Calu3 (cell line): Measurements from ENCODE around the gene ALDH16A1. TPM values are rescaled to one million over a fixed set of nuclear protein-coding genes. Genes with fewer than 3 reads are reported as not detected.
"Not testable (repeated sequence)": the region's sequence is repeated elsewhere in the genome, so short reads cannot be mapped to it uniquely, and the experiment has no call there.

Experiments used
- BruUV-seq: library from RNA; stranded (reverse); fragments of 400-500 nt; replicated peaks from 2 replicates; lab custom pipeline; 2021; lab: Mats Ljungman, UMichigan
- CTCF ChIA-PET: fragments of 300-600 bp; sonication (Branson Sonifier 250); formaldehyde crosslinking; loops from one replicate; lab custom pipeline; 2022; ENCODE audit warnings: antibody characterized with exemption; lab: Charles Lee
- DNase-seq: peaks from one replicate; pipeline ENCODE4 v3.0.0; 2022
- H3K27ac Mint-ChIP-seq: one replicate; pipeline ENCODE4 v1.8.0; 2022; ENCODE audit warnings: mixed read lengths; ENCODE audit not compliant: unreplicated experiment
- H3K27me3 Mint-ChIP-seq: one replicate; pipeline ENCODE4 v1.8.0; 2022; ENCODE audit warnings: mixed read lengths; ENCODE audit not compliant: unreplicated experiment
- H3K36me3 Mint-ChIP-seq: one replicate; pipeline ENCODE4 v1.8.0; 2022; ENCODE audit warnings: mild to moderate bottlenecking, moderate library complexity, mixed read lengths; ENCODE audit not compliant: insufficient read depth, unreplicated experiment
- H3K4me1 Mint-ChIP-seq: one replicate; pipeline ENCODE4 v1.8.0; 2022; ENCODE audit warnings: mild to moderate bottlenecking, low read depth, mixed read lengths; ENCODE audit not compliant: unreplicated experiment
- H3K4me3 Mint-ChIP-seq: one replicate; pipeline ENCODE4 v1.8.0; 2022; ENCODE audit warnings: mild to moderate bottlenecking, low read depth, moderate library complexity, mixed read lengths; ENCODE audit not compliant: unreplicated experiment
- H3K9me3 Mint-ChIP-seq: one replicate; pipeline ENCODE4 v1.8.0; 2022; ENCODE audit warnings: low read depth, mixed read lengths; ENCODE audit not compliant: unreplicated experiment
- CTCF ChIP-seq: fragments of 200-600 bp; IDR thresholded peaks from one replicate; pipeline ENCODE4 v1.8.0; 2022; ENCODE audit warnings: antibody characterized with exemption; ENCODE audit not compliant: unreplicated experiment
- intact Hi-C: fragments of 100-400 bp; cut with micrococcal nuclease; formaldehyde crosslinking; loops from one replicate; pipeline ENCODE4 v1.10.0; 2022; ENCODE audit not compliant: unreplicated experiment
- total RNA-seq: library from RNA; stranded (reverse); gene quantifications from 2 replicates; pipeline ENCODE4 v1.2.3, GENCODE V29; 2022

ALDH16A1 gene
- total RNA-seq, 1 experiment from 2014 or later: 36.1 TPM

DNA sequence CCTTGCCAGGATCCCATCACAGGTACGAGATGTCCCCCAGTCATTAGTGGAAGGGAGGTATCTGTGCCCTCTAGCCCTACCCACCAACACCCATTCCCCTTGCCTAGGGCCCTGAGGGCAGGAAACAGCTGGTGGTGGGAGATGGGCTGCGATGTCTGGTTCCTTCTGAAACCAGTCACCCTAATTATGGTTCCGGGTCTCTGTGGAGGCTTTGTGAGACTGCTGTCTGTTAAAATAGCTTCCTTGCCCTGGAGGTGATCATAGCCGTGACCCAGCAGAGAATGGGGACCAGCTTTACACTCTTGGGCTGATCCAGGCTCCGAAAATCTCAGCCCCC lies 5.5 kb downstream of the ALDH16A1 start:
- intact Hi-C loops: no loop called here

DNA sequence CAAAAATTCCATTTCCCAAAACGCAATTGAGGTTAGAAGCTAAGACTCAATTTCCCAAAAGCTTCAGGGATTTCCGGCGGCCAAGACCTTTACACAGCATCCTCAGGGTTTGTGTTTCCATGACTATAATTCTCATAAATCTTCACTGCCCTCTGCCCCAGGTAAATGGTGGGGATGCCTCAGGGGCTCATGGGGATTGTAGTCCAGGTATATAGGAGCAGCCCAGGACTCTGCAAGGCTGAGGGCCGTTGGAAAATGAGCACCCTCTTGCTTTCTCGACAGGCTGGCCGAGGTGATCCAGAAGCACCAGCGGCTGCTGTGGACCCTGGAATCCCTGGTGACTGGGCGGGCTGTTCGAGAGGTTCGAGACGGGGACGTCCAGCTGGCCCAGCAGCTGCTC lies 6.4 kb downstream of the ALDH16A1 start:
- intact Hi-C loops: no loop called here
- H3K9me3 Mint-ChIP-seq: no peaks in the 10 kb centered on the region
- H3K27me3 Mint-ChIP-seq: no peaks in the 10 kb centered on the region
- H3K27ac Mint-ChIP-seq: no peak overlapping the region
- no peak overlapping the region for H3K4me3 Mint-ChIP-seq
- no peak for TF ChIP-seq CTCF
- no TSS peak for BruUV-seq
- no peak for DNase-seq
- CTCF ChIA-PET: no interaction called here
- no peaks in the 10 kb centered on the region for H3K4me1 Mint-ChIP-seq
- H3K36me3 Mint-ChIP-seq: no peaks in the 10 kb centered on the region

More for the DNA sequence above, 5.5 kb downstream of the ALDH16A1 start:
- no peaks in the 10 kb centered on the region for H3K9me3 Mint-ChIP-seq
- peaks cover 8% of the 10 kb centered on the region for H3K36me3 Mint-ChIP-seq
- H3K4me3 Mint-ChIP-seq: no peak overlapping the region
- no TSS peak for BruUV-seq
- CTCF ChIA-PET: no interaction called here
- no peak overlapping the region for H3K27ac Mint-ChIP-seq
- H3K27me3 Mint-ChIP-seq: no peaks in the 10 kb centered on the region
- TF ChIP-seq CTCF: no peak
- no peak for DNase-seq
- H3K4me1 Mint-ChIP-seq: no peaks in the 10 kb centered on the region

DNA sequence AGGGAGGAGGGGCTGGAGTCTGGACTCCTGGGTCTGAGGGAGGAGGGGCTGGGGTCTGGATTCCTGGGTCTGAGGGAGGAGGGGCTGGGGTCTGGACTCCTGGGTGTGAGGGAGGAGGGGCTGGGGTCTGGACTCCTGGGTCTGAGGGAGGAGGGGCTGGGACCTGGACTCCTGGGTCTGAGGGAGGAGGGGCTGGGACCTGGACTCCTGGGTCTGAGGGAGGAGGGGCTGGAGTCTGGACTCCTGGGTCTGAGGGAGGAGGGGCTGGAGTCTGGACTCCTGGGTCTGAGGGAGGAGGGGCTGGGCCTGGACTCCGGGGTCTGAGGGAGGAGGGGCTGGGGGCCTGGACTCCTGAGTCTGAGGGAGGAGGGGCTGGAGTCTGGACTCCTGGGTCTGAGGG lies 8.1 kb downstream of the ALDH16A1 start:
- intact Hi-C loops, H3K36me3 Mint-ChIP-seq, CTCF ChIA-PET: not testable (repeated sequence)

DNA sequence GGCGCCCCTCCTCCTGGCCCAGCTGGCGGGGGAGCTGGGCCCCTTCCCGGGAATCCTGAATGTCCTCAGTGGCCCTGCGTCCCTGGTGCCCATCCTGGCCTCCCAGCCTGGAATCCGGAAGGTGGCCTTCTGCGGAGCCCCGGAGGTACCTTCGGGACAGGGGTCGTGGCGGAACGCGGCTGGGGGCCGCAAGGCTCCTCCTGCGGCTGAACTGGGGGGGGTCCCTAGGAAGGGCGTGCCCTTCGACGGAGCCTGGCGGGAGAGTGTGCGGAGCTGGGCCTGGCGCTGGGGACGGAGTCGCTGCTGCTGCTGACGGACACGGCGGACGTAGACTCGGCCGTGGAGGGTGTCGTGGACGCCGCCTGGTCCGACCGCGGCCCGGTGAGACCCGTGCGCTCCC lies 8.6 kb downstream of the ALDH16A1 start:
- no peaks in the 10 kb centered on the region for H3K4me1 Mint-ChIP-seq
- H3K4me3 Mint-ChIP-seq: no peak overlapping the region
- H3K27ac Mint-ChIP-seq: no peak overlapping the region
- H3K9me3 Mint-ChIP-seq: no peaks in the 10 kb centered on the region
- no peak for TF ChIP-seq CTCF
- DNase-seq: no peak
- no peaks in the 10 kb centered on the region for H3K27me3 Mint-ChIP-seq
- peaks cover 5% of the 10 kb centered on the region for H3K36me3 Mint-ChIP-seq
- intact Hi-C loops: no loop called here
- BruUV-seq: no TSS peak
- CTCF ChIA-PET: no interaction called here

More for the DNA sequence above, 8.1 kb downstream of the ALDH16A1 start:
- BruUV-seq, H3K27me3 Mint-ChIP-seq, H3K9me3 Mint-ChIP-seq, DNase-seq, H3K4me1 Mint-ChIP-seq, H3K4me3 Mint-ChIP-seq, H3K27ac Mint-ChIP-seq: not testable (repeated sequence)

- CTCF ChIA-PET: no interaction called here
- no TSS peak for BruUV-seq
These were observed 9.5 kb downstream of the ALDH16A1 start for GRCh38 chr19:49462492-49462891.

More at GRCh38 chr19:49462492-49462891, 9.5 kb downstream of the ALDH16A1 start:
- Mint-ChIP-seq H3K4me3 (no peak overlapping the region), H3K36me3 (peaks cover 5% of the 10 kb centered on the region), H3K4me1 (no peaks in the 10 kb centered on the region), H3K27ac (no peak overlapping the region), H3K27me3 (no peaks in the 10 kb centered on the region), H3K9me3 (no peaks in the 10 kb centered on the region)
- no peak for DNase-seq
- TF ChIP-seq CTCF: no peak
- intact Hi-C loops: no loop called here
